Body of pancreas (tissue), 4 donors: Measurements from ENCODE around the gene ARL6IP6. TPM values are rescaled to one million over a fixed set of nuclear protein-coding genes. Genes with fewer than 3 reads are reported as not detected.
"Not testable (repeated sequence)": the region's sequence is repeated elsewhere in the genome, so short reads cannot be mapped to it uniquely, and the experiment has no call there.

Source experiments
- ATAC-seq: fragments of 150-250 bp; one replicate; pipeline ENCODE4 v1.9.1; 2016
- DNase-seq, 4 donors: peaks; one replicate each; pipeline ENCODE4 v3.0.0-alpha.2; 2019
- H3K27ac ChIP-seq, 4 donors: fragments of 200-600 bp; sonication (generic); 1 replicate in 3 of 4; 2 replicates in 1 of 4; pipeline versions ENCODE4 v1.5.1 to v1.6.1; 2016 to 2019; ENCODE audit warnings: mild to moderate bottlenecking in 1 of 4, mixed read lengths in 1 of 4, moderate library complexity in 1 of 4
- H3K27me3 ChIP-seq, 2 donors: fragments of 200-600 bp; sonication (generic); one replicate each; pipeline ENCODE4 v1.6.0; 2016; ENCODE audit warnings: mild to moderate bottlenecking in 1 of 2
- H3K36me3 ChIP-seq, 2 donors: fragments of 200-600 bp; sonication (generic); replicated peaks in 1 of 2; 2 replicates each; pipeline ENCODE4 v1.5.1; 2016; ENCODE audit warnings: low read depth in 2 of 2; ENCODE audit not compliant: insufficient read depth in 1 of 2
- H3K4me1 ChIP-seq: fragments of 200-600 bp; sonication (generic); one replicate; pipeline ENCODE4 v1.6.0; 2016
- H3K4me3 ChIP-seq, 2 donors: fragments of 200-600 bp; sonication (generic); 1 replicate in 1 of 2; 2 replicates in 1 of 2; pipeline ENCODE4 v1.5.1; 2016 to 2019
- H3K9me3 ChIP-seq, 3 donors: fragments of 200-600 bp; sonication (generic); 1 replicate in 2 of 3; 2 replicates in 1 of 3; pipeline ENCODE4 v1.5.1; 2016
- POLR2A ChIP-seq, 3 donors: fragments of 450-650 bp; IDR thresholded peaks; one replicate each; pipeline ENCODE4 v1.6.1; 2016; ENCODE audit warnings: antibody characterized with exemption in 3 of 3, mild to moderate bottlenecking in 2 of 3
- WGBS, 2 donors: methylation state at CpG; one replicate each; pipeline ENCODE4 v1.1.5; 2017; 5-methylcytosine and 5-hydroxymethylcytosine counted together
- intact Hi-C: fragments of 100-400 bp; cut with DNase I; formaldehyde crosslinking; loops from one replicate; pipeline ENCODE4 v1.15.1; 2023
- total RNA-seq, 2 donors: library from RNA; depleted of rRNA; stranded (reverse); fragments of >200 nt; gene quantifications; one replicate each; pipeline ENCODE4 v1.1.0, GENCODE V29; 2016
- TF ChIP-seq, protein P1 (sequence below), 7 experiments: fragments of 450-650 bp in 4 of 7; fragments of 200-600 bp in 3 of 7; sonication (generic) in 3 of 7; IDR thresholded peaks; one replicate each; pipeline ENCODE4 v1.5.1; 2016 to 2019; ENCODE audit warnings: antibody characterized with exemption in 7 of 7

Gene ARL6IP6
- total RNA-seq, 2 donors from 2014 or later = 8.3 to 12.2 TPM

GRCh38 chr2:152729844-152730243 is 11.4 kb downstream of the ARL6IP6 start:
- 78 to 96% methylated on average over 2 of the region's 2 CpGs for WGBS, 2 donors
- Histone ChIP-seq H3K27ac (no peak overlapping the region), H3K4me1 (peaks cover 7% of the 10 kb centered on the region), H3K27me3 (no peaks in the 10 kb centered on the region), H3K36me3 (no peaks in the 10 kb centered on the region), H3K4me3 (no peak overlapping the region), H3K9me3 (no peaks in the 10 kb centered on the region)
- ATAC-seq (no peak), DNase-seq (no peak)
- no peak for TF ChIP-seq POLR2A (IDR thresholded peaks at IDR 0.05)
- TF ChIP-seq, protein P1, sequence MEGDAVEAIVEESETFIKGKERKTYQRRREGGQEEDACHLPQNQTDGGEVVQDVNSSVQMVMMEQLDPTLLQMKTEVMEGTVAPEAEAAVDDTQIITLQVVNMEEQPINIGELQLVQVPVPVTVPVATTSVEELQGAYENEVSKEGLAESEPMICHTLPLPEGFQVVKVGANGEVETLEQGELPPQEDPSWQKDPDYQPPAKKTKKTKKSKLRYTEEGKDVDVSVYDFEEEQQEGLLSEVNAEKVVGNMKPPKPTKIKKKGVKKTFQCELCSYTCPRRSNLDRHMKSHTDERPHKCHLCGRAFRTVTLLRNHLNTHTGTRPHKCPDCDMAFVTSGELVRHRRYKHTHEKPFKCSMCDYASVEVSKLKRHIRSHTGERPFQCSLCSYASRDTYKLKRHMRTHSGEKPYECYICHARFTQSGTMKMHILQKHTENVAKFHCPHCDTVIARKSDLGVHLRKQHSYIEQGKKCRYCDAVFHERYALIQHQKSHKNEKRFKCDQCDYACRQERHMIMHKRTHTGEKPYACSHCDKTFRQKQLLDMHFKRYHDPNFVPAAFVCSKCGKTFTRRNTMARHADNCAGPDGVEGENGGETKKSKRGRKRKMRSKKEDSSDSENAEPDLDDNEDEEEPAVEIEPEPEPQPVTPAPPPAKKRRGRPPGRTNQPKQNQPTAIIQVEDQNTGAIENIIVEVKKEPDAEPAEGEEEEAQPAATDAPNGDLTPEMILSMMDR (IDR thresholded peaks at IDR 0.05) = no peak
- intact Hi-C loops = no loop called here

DNA sequence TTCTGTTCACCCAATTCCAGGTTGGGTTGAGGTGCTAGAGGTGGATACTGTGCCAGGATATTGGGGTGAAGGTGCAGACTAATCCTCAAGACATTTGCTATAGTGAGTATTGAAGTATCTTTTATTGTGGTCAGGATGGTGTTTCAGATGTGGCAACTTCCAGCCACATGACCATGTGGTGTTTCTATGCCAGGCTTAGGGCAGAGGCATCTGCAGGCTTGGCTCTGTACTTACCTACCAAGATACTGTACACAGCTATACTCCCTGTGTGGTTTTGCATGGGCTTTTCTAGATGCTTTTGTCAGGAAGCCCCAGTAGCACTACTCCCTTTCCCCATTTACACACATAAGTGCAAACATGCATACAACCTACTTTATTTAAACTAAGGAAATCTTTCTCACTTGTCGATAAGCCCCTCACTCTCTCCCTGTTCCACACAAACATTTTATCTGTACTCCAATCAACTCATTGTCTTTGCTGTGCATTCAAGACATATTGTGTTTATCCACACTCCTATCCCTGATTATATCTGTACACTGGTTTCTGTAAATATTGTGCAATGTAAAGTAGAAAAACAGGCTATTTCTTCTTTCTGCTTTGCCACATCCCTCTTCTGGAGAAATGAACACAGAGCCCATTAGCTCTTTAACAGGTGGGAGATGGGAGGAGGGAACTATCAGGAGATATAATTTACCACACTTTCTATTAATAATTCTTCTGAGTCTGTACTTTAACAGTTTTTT is 12.3 kb downstream of the ARL6IP6 start:
- H3K27ac ChIP-seq = no peak overlapping the region
- no peak for TF ChIP-seq POLR2A (IDR thresholded peaks at IDR 0.05)
- TF ChIP-seq, protein P1 (IDR thresholded peaks at IDR 0.05) = no peak
- DNase-seq (peak in 1 of 4 donors; percentile 18), ATAC-seq (no peak)
- WGBS, 2 donors = 68 to 69% methylated on average over 1 of the region's 1 CpG
- peaks cover 7% of the 10 kb centered on the region for H3K4me1 ChIP-seq
- no peak overlapping the region for H3K4me3 ChIP-seq
- intact Hi-C loops = no loop called here
- no peaks in the 10 kb centered on the region for H3K9me3 ChIP-seq
- no peaks in the 10 kb centered on the region for H3K27me3 ChIP-seq
- H3K36me3 ChIP-seq = no peaks in the 10 kb centered on the region

GRCh38 chr2:152737509-152737908 is 19.1 kb downstream of the ARL6IP6 start:
- H3K27me3 ChIP-seq, DNase-seq, H3K9me3 ChIP-seq, H3K36me3 ChIP-seq, intact Hi-C loops, H3K4me1 ChIP-seq, H3K4me3 ChIP-seq, ATAC-seq, H3K27ac ChIP-seq: not testable (repeated sequence)
- 86 to 100% methylated on average over 1 of the region's 1 CpG for WGBS, 2 donors

- ATAC-seq = no peak
- 89 to 100% methylated on average over 1 to 2 of the region's 2 CpGs for WGBS, 2 donors
- Histone ChIP-seq H3K4me3 (no peak overlapping the region), H3K36me3 (no peaks in the 10 kb centered on the region), H3K27me3 (no peaks in the 10 kb centered on the region), H3K27ac (no peak overlapping the region), H3K9me3 (no peaks in the 10 kb centered on the region), H3K4me1 (no peaks in the 10 kb centered on the region)
- intact Hi-C loops = no loop called here
- no peak for DNase-seq
- TF ChIP-seq POLR2A (IDR thresholded peaks at IDR 0.05) = no peak
- TF ChIP-seq, protein P1 (IDR thresholded peaks at IDR 0.05) = no peak
Measured at GRCh38 chr2:152738438-152738837, 20.0 kb downstream of the ARL6IP6 start.

DNA sequence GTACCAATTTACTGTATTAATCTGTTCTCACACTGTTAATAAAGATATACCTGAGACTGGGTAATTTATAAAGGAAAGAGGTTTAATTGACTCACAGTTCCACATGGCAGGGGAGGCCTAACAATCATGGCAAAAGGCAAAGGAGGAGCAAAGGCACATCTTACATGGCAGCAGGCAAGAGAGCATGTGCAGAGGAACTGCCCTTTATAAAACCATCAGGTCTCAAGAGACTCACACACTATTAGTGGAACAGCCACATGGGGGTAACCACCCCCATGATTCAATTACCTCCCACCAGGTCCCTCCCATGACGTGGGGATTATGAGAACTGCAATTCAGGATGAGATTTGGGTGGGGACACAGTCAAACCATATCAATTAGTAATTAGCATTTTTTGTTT is 21.3 kb downstream of the ARL6IP6 start:
- H3K9me3 ChIP-seq, DNase-seq, H3K4me1 ChIP-seq, H3K27ac ChIP-seq, intact Hi-C loops, H3K27me3 ChIP-seq, H3K4me3 ChIP-seq, H3K36me3 ChIP-seq, ATAC-seq: not testable (repeated sequence)
- 100% methylated on average over 1 of the region's 1 CpG for WGBS, 2 donors
